Measurements from ENCODE around the gene ZNF195. TPM values are rescaled to one million over a fixed set of nuclear protein-coding genes. Genes with fewer than 3 reads are reported as not detected.
A peak's percentile ranks its signal among the peaks of the same experiment; 100 is the strongest.

The ZNF195 gene
- total RNA-seq, 4 donors from 2014 or later, result 12.3 to 37.5 (median 28.5) TPM

DNA sequence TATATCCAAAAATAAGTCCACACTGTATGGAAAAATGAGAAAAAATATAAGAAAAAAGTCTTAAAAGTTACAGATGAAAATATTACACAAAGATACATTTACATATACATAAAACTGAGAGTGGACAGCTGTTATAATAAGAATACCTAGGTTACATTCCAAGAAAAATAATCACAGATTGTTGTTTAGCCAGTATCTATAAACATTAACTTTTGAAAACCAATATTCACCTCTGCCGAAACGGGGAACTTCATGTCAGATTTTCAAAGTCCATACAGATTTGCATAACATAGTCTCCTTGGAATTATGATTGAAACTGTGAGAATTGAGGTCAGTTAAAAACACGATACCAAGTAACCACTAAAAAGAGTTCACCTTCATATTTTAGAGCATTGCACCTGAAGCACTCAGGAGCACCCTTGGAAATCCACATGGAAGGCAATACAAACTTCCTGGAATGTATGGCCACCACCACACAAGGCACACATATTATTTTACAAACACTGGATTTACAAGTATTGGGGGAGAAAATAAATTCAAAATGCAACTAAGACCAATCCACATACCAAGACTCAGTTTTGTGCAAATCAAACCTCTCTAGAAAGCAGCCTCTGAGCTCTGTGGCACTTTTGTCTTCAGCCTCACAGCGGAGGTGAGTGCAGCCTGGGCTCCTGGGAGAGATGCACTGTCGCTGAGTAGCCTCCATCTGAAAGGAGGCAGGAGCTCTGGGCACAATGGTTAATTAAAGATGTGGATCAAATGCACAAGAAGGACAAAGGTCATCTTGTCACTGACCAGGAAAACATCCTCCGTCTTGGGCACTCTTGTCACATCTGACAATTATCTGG is 34.4 kb downstream of the ZNF195 start:
- intact Hi-C loops (cut with DNase I; ENCODE audit: low total_unique reads) (no loop called here), in situ Hi-C loops (cut with MboI; ENCODE audit: low pct_ligation_motif_present in 1 of 4, low pct_unique_long_range_greater_than_20kb in 1 of 4, low sequenced_read_pairs in 3 of 4) (loop anchor here in 1 of 4 donors (10.0 kb wide), 1 partner anchor 60 kb away; no protein-coding TSS in a partner anchor)
- H3K36me3 ChIP-seq, result no peaks in the 10 kb centered on the region
- peaks cover 7 to 11% of the 10 kb centered on the region in 2 donors for H3K9me3 ChIP-seq
- no peaks in the 10 kb centered on the region for H3K4me1 ChIP-seq
- DNase-seq, result no peak
- peaks cover 18% of the 10 kb centered on the region for H3K27me3 ChIP-seq
- H3K4me3 ChIP-seq, result no peak overlapping the region
- TF ChIP-seq POLR2AphosphoS5 (IDR thresholded peaks at IDR 0.05) (no peak), EP300 (IDR thresholded peaks at IDR 0.05; ENCODE audit: low read depth) (no peak), POLR2A (IDR thresholded peaks at IDR 0.05) (no peak)
- TF ChIP-seq, protein P1, sequence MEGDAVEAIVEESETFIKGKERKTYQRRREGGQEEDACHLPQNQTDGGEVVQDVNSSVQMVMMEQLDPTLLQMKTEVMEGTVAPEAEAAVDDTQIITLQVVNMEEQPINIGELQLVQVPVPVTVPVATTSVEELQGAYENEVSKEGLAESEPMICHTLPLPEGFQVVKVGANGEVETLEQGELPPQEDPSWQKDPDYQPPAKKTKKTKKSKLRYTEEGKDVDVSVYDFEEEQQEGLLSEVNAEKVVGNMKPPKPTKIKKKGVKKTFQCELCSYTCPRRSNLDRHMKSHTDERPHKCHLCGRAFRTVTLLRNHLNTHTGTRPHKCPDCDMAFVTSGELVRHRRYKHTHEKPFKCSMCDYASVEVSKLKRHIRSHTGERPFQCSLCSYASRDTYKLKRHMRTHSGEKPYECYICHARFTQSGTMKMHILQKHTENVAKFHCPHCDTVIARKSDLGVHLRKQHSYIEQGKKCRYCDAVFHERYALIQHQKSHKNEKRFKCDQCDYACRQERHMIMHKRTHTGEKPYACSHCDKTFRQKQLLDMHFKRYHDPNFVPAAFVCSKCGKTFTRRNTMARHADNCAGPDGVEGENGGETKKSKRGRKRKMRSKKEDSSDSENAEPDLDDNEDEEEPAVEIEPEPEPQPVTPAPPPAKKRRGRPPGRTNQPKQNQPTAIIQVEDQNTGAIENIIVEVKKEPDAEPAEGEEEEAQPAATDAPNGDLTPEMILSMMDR (IDR thresholded peaks at IDR 0.05), result no peak
- no peak overlapping the region for H3K27ac ChIP-seq
- 41 to 61% methylated on average over 2 to 6 of the region's 6 CpGs for WGBS, 2 donors (ENCODE audit: low coverage in 1 of 2)

DNA sequence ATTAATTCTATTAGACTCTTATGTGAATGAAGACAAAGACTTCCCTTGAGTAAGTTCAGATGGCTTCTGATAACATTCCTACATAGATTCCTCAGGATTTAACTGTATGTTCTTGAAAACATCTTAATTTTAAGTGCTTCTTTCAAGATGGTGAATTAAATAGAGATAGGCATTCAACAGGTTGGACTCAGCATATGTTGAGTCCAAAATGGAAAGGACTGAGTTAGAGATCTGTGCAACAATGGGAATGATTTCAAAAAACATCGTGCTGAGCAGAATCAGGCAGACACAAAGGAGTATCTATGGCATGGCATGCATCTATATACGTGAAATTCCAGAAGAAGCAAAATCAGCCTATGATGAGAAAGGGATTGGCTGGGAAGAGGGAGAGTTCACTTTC is 36.2 kb downstream of the ZNF195 start:
- TF ChIP-seq POLR2AphosphoS5 (IDR thresholded peaks at IDR 0.05) (no peak), POLR2A (IDR thresholded peaks at IDR 0.05) (no peak), EP300 (IDR thresholded peaks at IDR 0.05; ENCODE audit: low read depth) (no peak)
- TF ChIP-seq, protein P1 (IDR thresholded peaks at IDR 0.05), result no peak
- DNase-seq, result no peak
- Histone ChIP-seq H3K27me3 (peaks cover 20% of the 10 kb centered on the region), H3K4me3 (no peak overlapping the region), H3K4me1 (no peaks in the 10 kb centered on the region), H3K9me3 (peaks cover 7 to 10% of the 10 kb centered on the region in 2 donors), H3K36me3 (no peaks in the 10 kb centered on the region), H3K27ac (no peak overlapping the region)
- WGBS, 2 donors (ENCODE audit: low coverage in 1 of 2), result 74 to 81% methylated on average over 2 of the region's 2 CpGs
- in situ Hi-C loops (cut with MboI; ENCODE audit: low pct_ligation_motif_present in 1 of 4, low pct_unique_long_range_greater_than_20kb in 1 of 4, low sequenced_read_pairs in 3 of 4) (loop anchor here in 1 of 4 donors (10.0 kb wide), 1 partner anchor 62 kb away; no protein-coding TSS in a partner anchor), intact Hi-C loops (cut with DNase I; ENCODE audit: low total_unique reads) (no loop called here)

DNA sequence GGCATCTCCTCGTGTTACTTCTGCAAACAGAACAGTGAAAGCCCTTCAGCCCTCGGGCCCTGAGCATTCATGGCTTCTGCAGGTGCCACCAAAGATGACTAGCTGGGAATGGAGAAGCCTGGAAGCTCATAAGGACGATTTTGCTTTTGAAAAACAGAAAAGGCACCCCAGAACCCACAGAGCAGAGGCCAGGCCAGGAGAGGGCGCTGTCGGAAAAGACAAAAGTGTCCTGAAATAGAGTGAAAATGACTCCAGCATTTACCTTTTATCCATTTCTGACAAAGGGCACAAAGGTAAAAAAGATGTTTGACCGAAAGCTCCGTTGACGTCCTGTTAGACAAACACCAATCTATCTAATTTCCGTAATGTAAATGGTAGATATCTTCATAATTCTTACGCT is 37.6 kb downstream of the ZNF195 start:
- 17 to 25% methylated on average over 8 to 10 of the region's 10 CpGs for WGBS, 2 donors (ENCODE audit: low coverage in 1 of 2)
- H3K4me3 ChIP-seq, result no peak overlapping the region
- TF ChIP-seq EP300 (IDR thresholded peaks at IDR 0.05; ENCODE audit: low read depth), result no peak
- TF ChIP-seq POLR2A (IDR thresholded peaks at IDR 0.05), result no peak
- TF ChIP-seq, protein P1 (IDR thresholded peaks at IDR 0.05), result peak; percentile 57 to 82 (median 71)
- H3K36me3 ChIP-seq, result no peaks in the 10 kb centered on the region
- H3K27me3 ChIP-seq, result peaks cover 20% of the 10 kb centered on the region
- intact Hi-C loops (cut with DNase I; ENCODE audit: low total_unique reads) (no loop called here), in situ Hi-C loops (cut with MboI; ENCODE audit: low pct_ligation_motif_present in 1 of 4, low pct_unique_long_range_greater_than_20kb in 1 of 4, low sequenced_read_pairs in 3 of 4) (loop anchor here in 1 of 4 donors (10.0 kb wide), 1 partner anchor 64 kb away; no protein-coding TSS in a partner anchor)
- peak; percentile 72 for DNase-seq
- no peak overlapping the region for H3K27ac ChIP-seq
- H3K9me3 ChIP-seq, result no peaks in the 10 kb centered on the region
- H3K4me1 ChIP-seq, result no peaks in the 10 kb centered on the region

DNA sequence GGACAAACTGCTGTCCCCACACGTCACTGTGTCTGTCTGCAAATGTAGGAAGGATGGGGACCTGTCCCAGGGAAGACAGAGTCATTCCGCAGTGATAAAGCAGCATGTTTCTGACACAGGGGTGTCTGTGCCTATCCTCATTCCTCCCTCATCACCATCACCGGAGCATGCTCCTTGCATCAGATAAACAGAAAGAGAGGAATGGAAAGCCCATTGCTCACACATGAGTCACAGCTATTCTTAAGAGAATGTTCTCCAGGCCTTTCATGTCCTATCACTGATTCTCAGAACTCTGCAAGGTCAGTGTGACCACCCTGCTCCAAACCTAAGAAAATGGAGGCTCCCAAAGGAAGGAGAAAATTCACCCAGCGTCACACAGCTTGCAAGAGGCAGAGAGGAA is 38.9 kb downstream of the ZNF195 start:
- Histone ChIP-seq H3K36me3 (no peaks in the 10 kb centered on the region), H3K4me1 (no peaks in the 10 kb centered on the region), H3K4me3 (no peak overlapping the region), H3K9me3 (no peaks in the 10 kb centered on the region), H3K27me3 (peaks cover 20% of the 10 kb centered on the region), H3K27ac (no peak overlapping the region)
- TF ChIP-seq POLR2AphosphoS5 (IDR thresholded peaks at IDR 0.05) (no peak), EP300 (IDR thresholded peaks at IDR 0.05; ENCODE audit: low read depth) (no peak), POLR2A (IDR thresholded peaks at IDR 0.05) (no peak)
- TF ChIP-seq, protein P1 (IDR thresholded peaks at IDR 0.05), result no peak
- in situ Hi-C loops (cut with MboI; ENCODE audit: low pct_ligation_motif_present in 1 of 4, low pct_unique_long_range_greater_than_20kb in 1 of 4, low sequenced_read_pairs in 3 of 4) (loop anchor here in 1 of 4 donors (10.0 kb wide), 1 partner anchor 65 kb away; no protein-coding TSS in a partner anchor), intact Hi-C loops (cut with DNase I; ENCODE audit: low total_unique reads) (no loop called here)
- no peak for DNase-seq
- 63 to 71% methylated on average over 3 to 4 of the region's 4 CpGs for WGBS, 2 donors (ENCODE audit: low coverage in 1 of 2)
